HG03575 (cell line): Measurements from ENCODE around the gene CD2BP2.

ENCODE experiments used
- ATAC-seq: cut with Tn5 transposase; IDR thresholded peaks from one replicate; pipeline ENCODE4 v1.9.1; 2021; ENCODE audit not compliant: unreplicated experiment, insufficient number of reproducible peaks, low FRiP score; ENCODE audit errors: extremely low read depth

The CD2BP2 gene

DNA sequence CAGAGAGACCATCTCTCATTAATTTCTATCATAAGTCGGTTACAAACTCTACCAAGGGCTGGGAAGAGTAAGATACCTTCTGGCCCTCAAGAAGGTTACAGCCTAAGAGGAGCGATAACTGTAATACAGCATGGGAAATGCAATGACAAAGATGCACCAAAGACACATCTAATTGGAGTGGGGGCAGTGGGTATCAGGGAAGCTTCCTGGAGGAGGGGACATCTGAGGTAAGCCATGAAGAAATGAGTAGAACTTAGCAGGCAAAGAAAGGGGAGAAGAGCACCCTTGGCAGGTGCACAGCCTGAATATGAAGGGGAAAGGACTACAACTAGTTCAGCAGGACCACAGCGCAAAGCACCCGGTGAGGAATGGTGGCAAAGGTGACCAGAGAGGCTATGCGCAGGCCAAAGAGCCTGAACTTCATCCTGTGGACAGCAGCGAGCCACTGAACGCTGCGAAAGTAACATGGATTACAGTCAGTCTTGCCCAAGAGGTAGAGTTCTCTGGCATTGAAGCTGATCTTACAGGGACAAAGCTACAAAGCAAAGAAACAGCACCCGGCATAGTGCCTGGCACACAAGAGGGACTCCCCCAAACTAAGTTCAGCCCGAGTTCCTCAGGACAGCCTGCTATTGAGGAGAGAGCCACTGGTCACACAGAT is 12.4 kb upstream of the CD2BP2 start:
- no peak for ATAC-seq

- ATAC-seq, result no peak
Observed at GRCh38 chr16:30366511-30366910, 11.4 kb upstream of the CD2BP2 start.

DNA sequence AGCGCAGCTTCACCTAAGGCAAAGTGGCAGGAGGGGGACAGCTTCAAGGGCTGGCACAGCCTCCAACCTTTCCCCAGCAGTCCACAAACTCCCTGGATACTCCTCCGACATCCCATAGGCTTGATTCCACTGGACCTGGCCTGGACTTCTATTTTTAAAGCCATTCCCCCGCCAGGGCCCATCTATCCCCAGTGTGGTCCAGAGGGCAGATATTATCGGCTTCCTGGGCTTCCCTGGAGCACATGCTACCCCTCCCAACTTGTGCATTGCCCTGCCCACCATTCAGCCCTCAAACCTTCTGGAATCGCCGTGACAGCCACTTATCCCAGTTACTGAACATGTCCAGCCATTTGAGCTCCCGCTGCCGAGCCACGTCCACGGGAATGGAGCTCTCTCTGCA is 10.1 kb upstream of the CD2BP2 start:
- no peak for ATAC-seq

GRCh38 chr16:30361180-30361579 is 6.1 kb upstream of the CD2BP2 start:
- no peak for ATAC-seq

DNA sequence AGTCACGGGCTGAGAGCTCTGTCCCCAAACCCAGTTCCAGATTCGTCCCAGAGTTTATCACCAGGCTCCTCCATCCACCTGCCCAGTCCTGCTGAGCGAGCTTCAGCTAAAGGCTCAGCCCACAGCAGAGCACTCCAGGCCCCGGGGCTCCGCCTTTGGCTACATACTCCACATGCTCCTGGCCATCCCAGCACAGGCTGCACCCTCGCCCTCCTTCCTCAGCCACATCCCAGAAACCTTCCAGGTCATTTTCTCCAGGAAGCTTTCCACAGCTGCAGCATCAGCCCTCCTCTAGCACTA is 4.7 kb upstream of the CD2BP2 start:
- no peak for ATAC-seq

GRCh38 chr16:30358990-30359870 is 4.1 kb upstream of the CD2BP2 start:
- ATAC-seq, result no peak

GRCh38 chr16:30358577-30358936 is 3.4 kb upstream of the CD2BP2 start:
- no peak for ATAC-seq

DNA sequence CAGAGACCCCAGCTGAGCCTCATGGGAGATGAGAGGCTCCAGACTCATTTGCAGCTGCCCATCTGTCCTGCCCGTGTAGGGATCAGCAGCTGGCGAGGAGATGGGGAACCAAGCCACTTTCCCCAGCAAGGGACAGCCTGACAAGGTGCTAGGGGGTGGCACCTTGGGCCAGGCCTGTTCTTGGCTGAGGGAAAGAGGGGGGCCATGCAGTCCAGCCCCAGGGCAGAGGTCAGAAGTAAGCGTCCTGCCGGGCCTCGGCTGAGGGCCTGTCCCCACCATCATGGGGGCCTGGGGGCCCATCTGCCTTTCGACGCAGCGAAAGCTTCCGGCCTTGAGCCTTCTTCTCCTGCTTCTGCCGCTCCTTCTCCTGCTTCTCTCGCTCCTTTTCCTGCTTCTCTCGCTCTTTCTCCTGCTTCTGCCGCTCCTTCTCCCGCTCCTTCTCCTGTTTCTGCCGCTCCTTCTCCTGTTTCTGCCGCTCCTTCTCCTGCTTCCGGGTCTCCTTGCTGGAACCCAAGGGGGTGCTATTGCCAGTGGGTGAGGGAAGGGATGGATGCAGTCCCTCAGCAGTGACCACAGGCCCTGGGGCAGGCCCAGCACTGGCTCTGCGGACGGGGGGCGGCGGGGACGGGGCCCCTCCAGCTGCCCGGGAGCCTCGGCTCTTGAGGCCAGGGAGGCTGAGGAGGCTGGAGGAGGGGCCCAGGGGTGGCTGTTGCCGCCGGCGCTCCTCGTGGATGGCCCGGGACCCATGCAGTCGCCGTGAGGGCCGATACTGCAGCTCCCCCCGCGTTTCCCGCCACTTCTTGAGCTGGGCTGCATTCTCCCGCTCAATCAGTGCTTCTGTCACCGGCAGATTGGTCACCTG is 2.8 kb upstream of the CD2BP2 start:
- ATAC-seq, result no peak

DNA sequence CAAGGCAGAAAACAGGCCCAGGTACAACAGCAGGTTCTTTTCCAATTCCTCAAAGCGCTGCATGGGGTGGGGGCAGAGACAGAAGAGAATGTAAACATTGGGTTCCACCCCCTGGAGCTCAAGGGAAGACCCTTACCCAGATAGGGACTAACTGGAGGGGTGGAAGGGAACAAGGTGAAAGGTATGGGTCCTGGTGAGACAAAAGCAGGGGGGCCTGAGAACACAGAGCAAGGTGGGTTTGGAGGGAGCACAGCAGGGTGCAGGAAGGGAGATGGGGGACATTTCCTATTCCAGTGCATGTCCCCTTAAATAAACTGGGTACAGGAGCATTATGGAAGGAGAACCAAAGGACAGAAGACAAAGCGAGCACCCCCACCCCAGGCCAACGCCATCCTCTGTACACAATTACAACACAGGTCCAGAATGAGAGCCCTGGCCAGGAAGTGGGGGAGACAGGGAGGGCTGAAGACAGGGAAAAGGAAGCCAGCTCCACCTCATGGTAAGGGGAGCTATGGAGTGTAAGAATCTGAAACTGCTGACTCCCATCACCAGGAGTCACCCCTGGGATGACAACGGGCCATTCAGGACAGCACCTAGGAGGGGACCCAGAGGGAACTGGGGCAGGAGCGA is 2.1 kb upstream of the CD2BP2 start:
- ATAC-seq, result no peak

- ATAC-seq, result no peak
Observed at GRCh38 chr16:30356401-30357084, 1.4 kb upstream of the CD2BP2 start.

DNA sequence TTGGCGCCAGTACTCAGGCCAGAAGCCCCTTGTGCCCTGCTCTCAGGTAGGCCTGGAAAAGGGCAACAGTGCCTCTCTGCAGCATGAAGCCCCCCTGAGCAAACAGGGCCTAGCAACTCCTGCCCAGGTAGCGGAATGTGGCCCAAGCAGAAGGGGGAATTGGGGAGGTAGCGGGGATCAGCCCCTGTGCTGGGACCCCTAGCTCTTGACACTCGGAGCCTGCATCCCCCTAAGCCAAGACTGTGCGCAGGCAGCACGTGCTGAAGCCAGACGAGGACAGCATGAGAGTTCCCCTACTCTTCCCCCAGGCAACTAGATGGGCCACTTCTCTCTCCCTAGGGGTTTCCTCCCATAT is 823 bp upstream of the CD2BP2 start:
- no peak for ATAC-seq

DNA sequence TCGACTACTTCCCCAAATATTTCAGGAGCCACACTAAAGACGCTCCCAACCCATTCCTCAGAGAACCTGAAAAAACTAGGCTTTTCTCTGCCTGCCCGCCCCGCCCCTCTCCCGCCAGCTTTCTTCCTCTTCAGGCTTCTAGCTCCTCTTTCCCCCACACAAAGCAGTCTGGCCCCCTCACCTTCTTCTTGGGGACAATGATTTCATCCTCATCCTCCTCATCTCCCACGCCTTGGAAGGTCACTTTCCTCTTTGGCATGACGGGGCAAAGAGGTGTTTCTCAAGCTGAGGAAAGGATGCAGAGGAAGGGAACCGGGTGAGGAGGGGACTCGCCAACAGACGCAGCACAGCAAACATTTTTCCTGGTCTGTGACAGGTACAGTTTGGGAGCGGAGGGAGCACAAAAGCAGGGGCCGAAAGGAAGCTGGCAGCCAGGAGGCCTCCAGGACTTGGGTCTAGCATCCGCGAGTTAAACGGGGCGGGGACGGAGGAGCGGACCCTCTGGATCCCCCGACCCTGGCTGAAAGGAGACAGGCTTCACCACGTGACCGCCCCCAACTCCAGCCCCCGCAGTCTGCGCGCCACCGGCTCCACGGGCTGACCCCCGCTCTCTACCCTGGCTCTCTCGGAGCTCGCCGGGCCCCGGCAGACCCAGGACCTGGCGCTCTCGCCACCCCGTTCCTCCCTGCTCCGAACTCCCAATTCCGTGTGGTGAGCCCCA is 525 bp downstream of the CD2BP2 start:
- no peak for ATAC-seq

- no peak for ATAC-seq
Observed at GRCh38 chr16:30353438-30354129, 1.5 kb downstream of the CD2BP2 start.

DNA sequence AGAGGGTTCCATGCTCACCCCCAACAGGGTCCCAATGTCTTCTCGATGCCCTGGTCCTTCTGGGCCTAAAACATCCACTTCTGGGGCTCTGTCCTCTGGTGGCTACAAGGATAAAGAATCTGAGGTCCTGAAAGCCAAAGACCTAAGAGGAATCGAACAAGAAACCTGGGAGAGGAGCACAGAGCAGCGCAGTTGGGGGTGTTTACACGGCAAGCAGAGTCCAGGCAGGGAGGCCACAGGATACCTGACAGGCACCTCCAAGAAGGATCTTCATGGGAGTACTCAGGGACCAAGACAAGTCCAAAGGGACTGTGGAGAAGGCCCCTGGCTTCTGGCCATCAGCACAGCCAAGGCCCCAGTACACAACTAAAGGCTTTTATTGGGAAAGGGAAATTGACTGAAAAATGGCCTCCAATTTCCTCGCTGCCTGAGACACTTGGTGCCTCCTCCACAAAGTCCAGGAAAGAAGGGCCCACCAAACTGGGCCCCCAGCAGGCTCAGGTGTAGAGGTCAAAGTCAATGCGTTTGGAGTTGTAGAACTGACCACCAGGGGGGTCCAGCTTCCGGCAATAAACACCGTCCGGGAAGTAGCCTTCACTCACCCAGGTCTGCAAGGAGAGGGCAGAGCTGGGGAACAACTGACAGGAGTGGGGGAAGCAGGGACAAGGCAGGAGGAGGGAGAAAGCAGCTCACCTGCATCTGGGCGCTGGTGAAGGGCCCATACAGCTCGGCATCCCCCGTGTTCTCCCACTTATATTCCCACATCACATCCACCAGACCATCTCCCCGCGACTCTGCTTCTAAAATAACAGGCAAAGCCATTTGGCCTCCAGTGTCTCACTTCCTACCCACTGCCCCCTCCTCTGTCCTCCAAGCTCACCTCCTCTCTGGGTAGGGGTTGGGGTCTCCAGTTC is 2.4 kb downstream of the CD2BP2 start:
- no peak for ATAC-seq

DNA sequence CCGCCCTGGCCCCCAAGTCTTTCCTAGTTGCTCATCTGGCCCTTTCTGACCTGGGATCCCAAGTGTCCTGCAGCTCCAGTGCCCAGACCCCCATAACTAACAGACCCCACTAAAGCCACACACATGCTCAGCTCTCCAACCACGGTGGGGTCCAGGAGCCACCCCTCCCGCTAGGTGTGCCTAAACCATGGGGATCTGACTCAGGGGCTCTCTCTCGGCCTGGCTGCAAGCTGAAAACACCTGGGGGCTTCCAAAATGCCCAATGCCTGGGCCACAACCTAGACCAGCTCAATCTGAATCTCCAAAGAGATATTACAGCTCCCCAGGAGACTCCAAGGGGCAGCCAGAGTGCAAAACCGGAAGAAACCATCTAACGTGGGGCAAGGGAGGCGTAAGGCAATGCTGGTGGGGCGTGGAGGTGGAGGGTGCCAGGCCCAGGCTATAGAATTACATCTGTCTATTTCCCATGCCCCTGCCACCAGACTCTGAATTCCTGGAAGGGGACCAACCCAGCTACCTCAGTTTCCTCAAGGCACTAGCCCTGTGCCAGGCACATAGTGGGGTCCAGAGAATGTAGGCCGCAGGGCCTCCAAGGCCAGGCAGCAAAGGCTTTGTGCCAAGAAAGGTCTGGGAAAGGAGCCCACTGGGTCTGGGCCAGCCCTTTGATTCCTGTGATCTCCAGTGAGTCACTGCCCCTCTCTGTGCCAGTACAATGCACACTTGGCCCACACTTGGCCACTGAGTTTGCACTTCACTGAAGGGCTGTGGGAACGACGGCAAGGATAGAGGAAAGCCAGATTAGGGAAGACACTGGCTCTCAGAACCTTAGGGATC is 3.3 kb downstream of the CD2BP2 start:
- no peak for ATAC-seq

DNA sequence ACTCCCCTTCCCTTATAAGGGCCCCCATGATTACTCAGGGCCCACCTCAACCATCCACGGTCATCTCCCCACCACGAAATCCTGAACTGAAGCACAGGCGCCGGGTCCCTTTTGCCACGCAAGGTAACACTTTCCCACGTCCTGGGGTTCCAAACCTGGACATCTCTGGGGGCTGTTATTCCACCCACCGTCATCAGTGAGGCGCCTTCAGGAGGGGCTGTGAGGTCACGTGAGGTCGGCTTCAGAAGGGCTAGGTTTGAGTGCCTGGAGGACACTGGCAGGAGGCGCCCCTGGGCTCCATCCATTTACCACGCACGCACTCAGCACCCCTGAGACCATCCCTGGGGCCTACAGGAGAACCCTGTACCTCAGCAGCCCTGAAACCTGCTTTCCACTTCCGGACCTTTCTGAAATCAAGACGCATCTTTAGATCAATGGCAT is 4.1 kb downstream of the CD2BP2 start:
- no peak for ATAC-seq
